HepG2 (cell line): ENCODE results near the gene RHBDL1. TPM values are rescaled to one million over a fixed set of nuclear protein-coding genes. Genes with fewer than 3 reads are reported as not detected.

ENCODE experiments used
- BORCS8-MEF2B ChIP-seq: sonication (generic); formaldehyde crosslinking; IDR thresholded peaks from 2 replicates; pipeline ENCODE4 v1.8.0; 2022; ENCODE audit warnings: mild to moderate bottlenecking, missing genetic modification reagents
- EED ChIP-seq: sonication (generic); formaldehyde crosslinking; IDR thresholded peaks from 2 replicates; pipeline ENCODE4 v1.5.0; 2020; ENCODE audit warnings: mild to moderate bottlenecking, missing genetic modification reagents
- MTERF4 ChIP-seq: sonication (generic); formaldehyde crosslinking; IDR thresholded peaks from 2 replicates; pipeline ENCODE4 v1.8.0; 2023; ENCODE audit warnings: mild to moderate bottlenecking, missing genetic modification reagents
- MYPOP ChIP-seq: sonication (generic); formaldehyde crosslinking; IDR thresholded peaks from 2 replicates; pipeline ENCODE4 v1.8.1; 2023; ENCODE audit warnings: mild to moderate bottlenecking, moderate library complexity, missing genetic modification reagents
- PHB2 ChIP-seq: fragments of 450-650 bp; IDR thresholded peaks from 2 replicates; pipeline ENCODE4 v1.6.1; 2018; ENCODE audit not compliant: partially characterized antibody
- PHF21A ChIP-seq: sonication (generic); formaldehyde crosslinking; IDR thresholded peaks from 2 replicates; pipeline ENCODE4 v1.5.0; 2020; ENCODE audit warnings: mild to moderate bottlenecking, missing genetic modification reagents
- POLR2G ChIP-seq: fragments of 200-400 bp; formaldehyde crosslinking; IDR thresholded peaks from 2 replicates; pipeline ENCODE4 v1.6.1; 2018; ENCODE audit warnings: mild to moderate bottlenecking, low read depth, low read length, moderate library complexity
- RERE ChIP-seq: IDR thresholded peaks from 2 replicates; pipeline ENCODE4 v1.6.1; 2016; ENCODE audit warnings: low read depth, missing genetic modification reagents, missing compliant biosample characterization
- REXO4 ChIP-seq: sonication (generic); formaldehyde crosslinking; IDR thresholded peaks from 2 replicates; pipeline ENCODE4 v1.8.0; 2022; ENCODE audit warnings: missing genetic modification reagents, mild to moderate bottlenecking, borderline replicate concordance
- RNF2 ChIP-seq: fragments of 450-650 bp; conservative IDR thresholded peaks from 2 replicates; pipeline ENCODE4 v1.6.1; 2016; ENCODE audit warnings: low read depth
- SIN3B ChIP-seq: fragments of 150-350 bp; IDR thresholded peaks from 2 replicates; pipeline ENCODE4 v1.6.1; 2014; ENCODE audit warnings: low read length
- SRF ChIP-seq: IDR thresholded peaks from 2 replicates; pipeline ENCODE4 v1.6.1; 2011; ENCODE audit warnings: mild to moderate bottlenecking, low read depth, low read length, moderate library complexity
- SRSF1 ChIP-seq: fragments of 200-400 bp; formaldehyde crosslinking; optimal IDR thresholded peaks from 2 replicates; pipeline ENCODE3; 2017; ENCODE audit warnings: mild to moderate bottlenecking, low read depth, low read length, moderate library complexity
- TAF15 ChIP-seq: fragments of 200-400 bp; formaldehyde crosslinking; IDR thresholded peaks from one replicate; pipeline ENCODE4 v1.6.1; 2018; ENCODE audit warnings: mild to moderate bottlenecking, low read depth, low read length; ENCODE audit not compliant: poor library complexity, severe bottlenecking
- ZBTB7A ChIP-seq: sonication (generic); formaldehyde crosslinking; IDR thresholded peaks from 2 replicates; pipeline ENCODE4 v1.8.0; 2022; ENCODE audit warnings: mild to moderate bottlenecking, missing genetic modification reagents
- ZIK1 ChIP-seq: sonication (generic); formaldehyde crosslinking; IDR thresholded peaks from 2 replicates; pipeline ENCODE4 v1.5.0; 2020; ENCODE audit warnings: mild to moderate bottlenecking, low read depth, missing genetic modification reagents, borderline replicate concordance
- ZMAT5 ChIP-seq: sonication (generic); formaldehyde crosslinking; IDR thresholded peaks from 2 replicates; pipeline ENCODE4 v1.5.0; 2020; ENCODE audit warnings: mild to moderate bottlenecking, low read depth, missing genetic modification reagents, borderline replicate concordance
- ZNF232 ChIP-seq: sonication (generic); formaldehyde crosslinking; IDR thresholded peaks from 2 replicates; pipeline ENCODE4 v1.4.0; 2020; ENCODE audit warnings: missing genetic modification reagents, borderline replicate concordance
- polyA plus RNA-seq, 8 experiments: library from polyadenylated mRNA; depleted of rRNA in 3 of 8; stranded (reverse) in 7 of 8; unstranded in 1 of 8; fragments of >200 nt; fragmentation: Illumina TruSeq in 4 of 8; extraction: Trizol in 4 of 8; gene quantifications; 2 replicates each; pipeline versions ENCODE4 v1.2.1 to v1.2.3, GENCODE V29; 2011 to 2016; ENCODE audit warnings: low read depth in 4 of 8, missing spikeins in 1 of 8, mixed read lengths in 1 of 8; ENCODE audit not compliant: insufficient read depth in 1 of 8
- total RNA-seq, 5 experiments: library from RNA; depleted of rRNA; stranded (reverse); fragments of >200 nt; fragmentation: Illumina TruSeq; extraction: Trizol; gene quantifications; 2 replicates each; pipeline ENCODE4 v1.2.3, GENCODE V29; 2016; ENCODE audit warnings: low read depth in 1 of 5
- TF ChIP-seq, protein P1 (sequence below): sonication (generic); formaldehyde crosslinking; IDR thresholded peaks from 2 replicates; pipeline ENCODE4 v1.4.0; 2020; ENCODE audit warnings: missing genetic modification reagents

RHBDL1 gene
- total and polyA plus RNA-seq, 2 of the 13 experiments (the other 11 are each of a cell fraction or from before 2014, with no cell fraction given) = 1.8 to 3.8 TPM

DNA sequence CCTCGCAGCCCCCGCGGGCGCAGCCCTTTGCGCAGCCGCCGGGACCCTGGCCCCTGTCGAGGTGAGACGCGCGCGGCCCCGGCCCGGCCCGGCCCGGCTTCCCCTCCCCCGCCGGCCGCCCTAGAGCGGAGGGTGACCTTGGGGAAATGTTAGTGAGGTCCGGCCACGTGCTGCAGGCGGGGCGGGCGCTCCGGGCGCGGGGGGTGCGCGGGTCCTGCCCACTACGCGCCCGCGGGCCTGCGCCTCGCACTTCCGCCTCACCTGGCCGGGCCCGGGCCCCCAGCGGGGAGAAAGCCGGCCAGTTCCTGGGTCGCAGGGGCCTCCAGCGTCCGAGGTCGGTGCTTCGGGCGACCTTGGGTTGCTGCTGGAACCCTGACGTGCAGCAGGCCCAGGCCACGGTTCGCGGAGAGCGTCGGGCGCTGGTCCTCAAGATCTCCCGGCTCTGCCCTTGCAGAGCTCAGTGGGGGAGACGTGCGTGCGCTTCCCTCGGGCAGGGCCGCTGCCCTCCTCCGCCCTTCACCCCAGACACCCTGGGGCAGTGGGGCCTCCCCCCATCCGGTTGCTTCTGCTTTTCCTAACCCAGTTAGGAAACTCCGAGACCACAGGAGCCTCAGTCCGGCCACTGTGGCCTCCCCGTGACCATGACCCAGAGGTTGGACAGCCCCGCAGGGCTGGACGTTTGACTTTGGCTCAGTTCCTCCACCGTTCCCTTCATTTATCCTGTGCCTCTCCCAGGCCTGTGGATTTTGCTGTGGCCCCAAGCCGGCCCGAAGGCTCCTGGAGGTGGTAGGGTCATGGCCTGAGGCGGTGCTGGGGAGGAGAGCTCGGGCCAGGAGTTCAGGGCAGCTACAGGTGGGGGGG, 33.1 kb upstream of the RHBDL1 start (continued):
- no peak for TF ChIP-seq ZMAT5 (CRISPR knock-in tag)
- TF ChIP-seq ZNF232 = 0 out of 2 replicates have a peak, but pooled peaks have one; percentile 36
- TF ChIP-seq SRSF1 = peak; percentile 34
- no peak for TF ChIP-seq PHB2
- peak; percentile 76 for TF ChIP-seq RNF2
- TF ChIP-seq MYPOP (CRISPR knock-in tag) = 0 out of 2 replicates have a peak, but pooled peaks have one; percentile 47
- TF ChIP-seq REXO4 (CRISPR knock-in tag) = 0 out of 2 replicates have a peak, but pooled peaks have one; percentile 50
- TF ChIP-seq PHF21A (CRISPR knock-in tag) = peak; percentile 56; the same call in 1 of the 2 replicates
- no peak for TF ChIP-seq SIN3B
- peak; percentile 25; the same call in 1 of the 2 replicates for TF ChIP-seq ZBTB7A (CRISPR knock-in tag)
- 0 out of 2 replicates have a peak, but pooled peaks have one; percentile 60 for TF ChIP-seq MTERF4
- peak; percentile 14; the same call in 1 of the 2 replicates for TF ChIP-seq RERE (CRISPR knock-in tag)
- TF ChIP-seq SRF = no peak
- 0 out of 2 replicates have a peak, but pooled peaks have one; percentile 77 for TF ChIP-seq ZIK1 (CRISPR knock-in tag)
- peak; percentile 36 for TF ChIP-seq TAF15
- TF ChIP-seq POLR2G = 0 out of 2 replicates have a peak, but pooled peaks have one; percentile 5
- TF ChIP-seq, protein P1, sequence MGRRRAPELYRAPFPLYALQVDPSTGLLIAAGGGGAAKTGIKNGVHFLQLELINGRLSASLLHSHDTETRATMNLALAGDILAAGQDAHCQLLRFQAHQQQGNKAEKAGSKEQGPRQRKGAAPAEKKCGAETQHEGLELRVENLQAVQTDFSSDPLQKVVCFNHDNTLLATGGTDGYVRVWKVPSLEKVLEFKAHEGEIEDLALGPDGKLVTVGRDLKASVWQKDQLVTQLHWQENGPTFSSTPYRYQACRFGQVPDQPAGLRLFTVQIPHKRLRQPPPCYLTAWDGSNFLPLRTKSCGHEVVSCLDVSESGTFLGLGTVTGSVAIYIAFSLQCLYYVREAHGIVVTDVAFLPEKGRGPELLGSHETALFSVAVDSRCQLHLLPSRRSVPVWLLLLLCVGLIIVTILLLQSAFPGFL (CRISPR knock-in tag) = 0 out of 2 replicates have a peak, but pooled peaks have one; percentile 28
- no peak for TF ChIP-seq EED (CRISPR knock-in tag)
- TF ChIP-seq BORCS8-MEF2B (CRISPR knock-in tag) = no peak
